Measurements from ENCODE around the gene UBIAD1. TPM values are rescaled to one million over a fixed set of nuclear protein-coding genes. Genes with fewer than 3 reads are reported as not detected.
"Not testable (repeated sequence)": the region's sequence is repeated elsewhere in the genome, so short reads cannot be mapped to it uniquely, and the experiment has no call there.

UBIAD1 gene
- total RNA-seq, 2 donors from 2014 or later = 8.5 to 13.7 TPM

DNA sequence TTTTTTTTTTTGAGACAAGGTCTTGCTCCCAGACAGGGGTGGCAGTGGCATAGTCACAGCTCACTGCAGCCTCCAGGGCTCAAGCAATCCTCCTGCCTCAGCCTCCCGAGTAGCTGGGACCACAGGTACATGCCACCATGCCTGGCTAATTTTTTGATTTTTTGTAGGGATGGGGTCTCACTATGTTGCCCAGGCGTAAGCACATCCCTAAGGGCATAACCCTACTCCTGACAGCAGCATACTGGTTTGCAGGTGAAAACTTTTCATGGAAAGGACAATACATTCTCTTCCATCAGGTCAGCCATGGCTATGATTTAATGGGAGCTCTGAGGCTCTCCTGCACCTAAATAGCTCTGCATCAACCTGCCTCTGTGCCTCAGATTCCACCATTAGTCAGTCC, 29.4 kb downstream of the UBIAD1 start:
- intact Hi-C loops (cut with DNase I) = no loop called here
- ATAC-seq (no peak), DNase-seq (no peak)

DNA sequence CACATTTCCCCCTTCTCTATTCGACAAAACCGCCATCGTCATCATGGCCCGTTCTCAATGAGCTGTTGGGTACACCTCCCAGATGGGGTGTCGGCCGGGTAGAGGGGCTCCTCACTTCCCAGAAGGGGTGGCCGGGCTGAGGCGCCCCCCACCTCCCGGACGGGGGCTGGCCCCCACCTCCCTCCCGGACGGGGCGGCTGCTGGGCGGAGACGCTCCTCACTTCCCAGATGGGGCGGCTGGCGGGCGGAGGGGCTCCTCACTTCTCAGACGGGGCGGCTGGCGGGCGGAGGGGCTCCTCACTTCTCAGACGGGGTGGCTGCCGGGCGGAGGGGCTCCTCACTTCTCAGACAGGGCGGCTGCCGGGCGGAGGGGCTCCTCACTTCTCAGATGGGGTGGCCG, 32.5 kb downstream of the UBIAD1 start:
- intact Hi-C loops (cut with DNase I); ATAC-seq; DNase-seq: not testable (repeated sequence)

DNA sequence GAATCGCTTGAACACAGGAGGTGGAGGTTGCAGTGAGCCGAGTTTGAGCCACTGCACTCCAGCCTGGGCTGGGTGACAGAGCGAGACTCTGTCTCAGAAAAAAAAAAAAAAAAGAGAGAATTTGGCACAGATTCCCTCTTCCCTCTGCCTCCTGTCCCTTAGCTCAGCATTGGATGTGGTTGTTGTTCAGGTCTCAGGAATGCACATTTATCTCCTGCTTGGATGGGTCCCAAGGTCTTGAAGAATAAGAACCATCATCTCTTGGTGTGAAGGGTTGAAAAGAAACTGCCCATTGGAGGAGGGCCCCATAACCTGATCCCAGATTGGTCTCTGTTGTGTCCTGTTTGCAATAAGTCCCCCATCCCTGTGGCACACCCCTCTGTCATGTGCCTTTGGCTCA, 34.9 kb downstream of the UBIAD1 start:
- DNase-seq (no peak), ATAC-seq (no peak)
- intact Hi-C loops (cut with DNase I) = no loop called here

DNA sequence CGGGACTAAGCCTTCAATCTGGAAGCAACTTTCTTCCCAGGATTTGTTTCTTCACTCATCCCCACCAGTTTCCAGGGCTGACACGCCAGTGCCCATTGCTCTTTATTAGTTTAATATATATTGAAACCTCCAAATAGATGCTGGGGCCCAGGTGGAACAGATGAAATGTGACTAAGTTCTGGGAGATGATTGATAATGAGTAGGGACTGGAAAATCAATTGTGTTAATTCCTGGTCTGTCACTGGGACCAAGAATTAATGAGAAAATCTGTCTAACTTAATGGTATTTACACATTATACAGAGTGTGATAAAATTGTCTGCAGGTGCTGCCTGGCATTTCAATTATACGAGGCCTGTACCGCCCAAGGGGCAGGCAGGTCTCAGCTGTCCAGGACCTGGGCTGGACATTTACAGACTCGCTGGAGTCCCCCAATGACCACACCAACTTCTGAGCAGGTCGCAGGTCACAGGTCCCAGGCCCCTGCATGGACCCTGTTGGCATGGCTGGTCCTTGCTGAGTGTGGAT, 35.8 kb downstream of the UBIAD1 start:
- DNase-seq (no peak), ATAC-seq (no peak)
- intact Hi-C loops (cut with DNase I) = no loop called here

DNA sequence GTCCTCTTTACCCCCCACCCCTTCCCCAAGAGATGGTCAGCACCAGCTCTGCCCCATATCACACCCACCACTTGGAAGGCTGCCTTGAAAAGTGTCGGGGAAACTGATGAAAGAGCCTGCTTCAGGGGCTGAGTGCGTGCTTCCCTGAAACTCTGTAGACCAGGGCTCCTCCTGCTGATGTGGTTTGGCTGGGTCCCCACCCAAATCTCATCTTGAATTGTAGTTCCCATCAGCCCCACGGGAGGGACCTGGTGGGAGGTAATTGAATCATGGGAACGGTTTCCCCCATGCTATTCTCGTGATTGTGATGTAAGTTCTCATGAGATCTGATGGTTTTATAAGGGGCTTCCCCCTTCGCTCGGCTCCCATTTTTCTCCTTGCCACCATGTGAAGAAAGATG, 36.4 kb downstream of the UBIAD1 start:
- no peak for DNase-seq
- intact Hi-C loops (cut with DNase I) = no loop called here
- ATAC-seq = no peak

DNA sequence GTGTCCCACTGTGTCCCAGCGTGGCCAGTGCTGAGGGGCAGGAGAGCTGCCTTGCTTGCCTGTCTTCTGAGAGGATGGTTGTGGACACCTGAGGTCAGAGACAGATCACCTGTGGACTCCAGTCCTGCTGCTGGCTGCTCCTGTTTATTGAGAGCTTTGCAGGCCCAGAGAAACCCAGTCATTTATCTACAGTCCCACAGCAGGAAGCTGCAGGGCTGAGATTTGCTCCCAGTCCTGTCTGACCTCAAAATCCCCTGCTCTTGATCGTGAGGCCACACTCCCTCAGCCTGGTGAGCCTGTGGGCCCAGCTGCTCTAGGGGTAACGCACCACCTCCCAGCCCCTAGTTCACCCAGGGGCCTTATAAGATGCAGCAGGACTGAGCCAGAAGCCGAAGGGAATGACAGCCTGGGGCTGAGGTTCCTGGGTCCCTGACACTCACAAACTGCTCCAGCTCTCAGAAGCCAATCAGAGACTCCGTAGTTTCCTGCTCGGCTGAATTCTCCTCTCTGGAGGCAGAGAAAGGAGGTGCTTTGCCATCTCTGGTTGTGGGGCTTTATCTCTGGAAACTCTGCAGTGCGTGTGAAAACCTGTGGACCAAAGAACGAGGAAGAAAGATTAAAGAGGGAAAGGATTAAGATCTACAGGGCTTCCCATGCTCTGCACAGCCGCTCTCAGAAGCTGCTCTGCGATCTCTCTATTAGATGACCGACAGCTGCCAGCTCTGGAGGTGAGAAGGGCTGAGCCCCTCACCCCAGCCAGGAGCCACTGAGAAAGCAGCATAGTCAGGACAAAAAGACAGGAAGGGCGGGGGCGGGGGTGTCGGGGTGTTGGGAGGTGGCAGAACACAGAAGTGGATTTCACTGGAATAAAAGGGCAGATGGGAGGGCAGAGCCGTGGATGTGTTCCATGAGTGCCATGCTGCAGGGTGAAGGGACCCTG, 39.1 kb downstream of the UBIAD1 start:
- ATAC-seq (no peak), DNase-seq (no peak)
- intact Hi-C loops (cut with DNase I) = no loop called here

DNA sequence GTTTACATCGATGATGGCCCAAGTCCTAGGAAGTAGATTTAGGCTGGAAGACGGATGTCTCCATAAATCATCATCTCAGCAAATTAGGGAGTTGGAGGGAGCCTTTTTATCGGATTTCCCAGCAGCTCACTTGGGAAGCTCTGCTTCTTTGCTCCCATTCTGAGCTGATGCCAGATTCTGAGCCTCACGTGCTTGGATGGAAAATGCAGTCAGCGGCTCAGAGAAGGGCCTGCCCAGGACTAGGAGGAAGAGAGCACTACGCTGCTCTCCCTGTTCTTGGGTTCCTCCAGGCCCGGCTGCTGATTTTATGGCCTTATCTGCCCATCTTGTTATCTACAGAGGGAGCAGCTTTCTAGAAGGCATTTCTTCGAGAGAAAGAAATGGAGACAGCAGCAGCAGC, 42.0 kb downstream of the UBIAD1 start:
- ATAC-seq = no peak
- intact Hi-C loops (cut with DNase I) = no loop called here
- DNase-seq = no peak

DNA sequence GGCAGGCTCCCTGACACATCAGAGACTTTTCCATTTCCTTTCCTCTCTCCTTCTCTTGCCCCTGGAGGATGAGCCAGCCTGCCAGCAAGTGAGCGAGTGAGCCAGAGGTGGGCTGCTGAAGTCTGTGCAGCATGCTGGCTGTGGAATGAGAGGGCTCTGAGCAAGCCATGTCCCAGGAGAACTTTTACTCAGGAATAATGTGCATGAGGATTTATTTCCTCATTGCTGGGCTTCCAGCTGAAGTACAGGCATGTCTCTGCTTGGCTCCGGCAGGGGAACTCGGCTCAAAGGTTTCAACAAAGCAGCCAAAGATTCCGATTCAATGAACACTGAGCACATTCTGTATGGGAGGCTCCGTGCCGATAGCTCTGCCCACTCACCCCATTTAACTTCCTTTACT, 43.7 kb downstream of the UBIAD1 start:
- ATAC-seq (no peak), DNase-seq (no peak)
- intact Hi-C loops (cut with DNase I) = no loop called here

DNA sequence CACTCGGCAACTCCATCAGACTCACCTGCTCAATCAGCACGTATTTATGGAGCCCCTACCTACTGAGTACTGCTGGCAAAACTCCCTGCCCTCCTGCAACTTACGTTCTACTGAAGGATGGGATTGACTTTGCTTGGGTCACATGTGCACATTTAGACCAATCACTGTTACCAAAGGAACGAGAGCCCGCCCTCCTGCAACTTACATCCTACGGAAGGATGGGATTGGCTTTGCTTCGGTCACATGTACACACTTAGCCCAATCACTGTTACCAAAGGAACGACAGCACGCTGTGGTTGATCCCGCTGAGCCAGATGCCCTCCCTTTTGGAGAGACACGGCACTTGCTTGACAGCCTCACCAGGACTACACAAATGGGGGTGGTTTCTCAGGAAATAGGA, 46.0 kb downstream of the UBIAD1 start:
- ATAC-seq = no peak
- no peak for DNase-seq
- intact Hi-C loops (cut with DNase I) = no loop called here

DNA sequence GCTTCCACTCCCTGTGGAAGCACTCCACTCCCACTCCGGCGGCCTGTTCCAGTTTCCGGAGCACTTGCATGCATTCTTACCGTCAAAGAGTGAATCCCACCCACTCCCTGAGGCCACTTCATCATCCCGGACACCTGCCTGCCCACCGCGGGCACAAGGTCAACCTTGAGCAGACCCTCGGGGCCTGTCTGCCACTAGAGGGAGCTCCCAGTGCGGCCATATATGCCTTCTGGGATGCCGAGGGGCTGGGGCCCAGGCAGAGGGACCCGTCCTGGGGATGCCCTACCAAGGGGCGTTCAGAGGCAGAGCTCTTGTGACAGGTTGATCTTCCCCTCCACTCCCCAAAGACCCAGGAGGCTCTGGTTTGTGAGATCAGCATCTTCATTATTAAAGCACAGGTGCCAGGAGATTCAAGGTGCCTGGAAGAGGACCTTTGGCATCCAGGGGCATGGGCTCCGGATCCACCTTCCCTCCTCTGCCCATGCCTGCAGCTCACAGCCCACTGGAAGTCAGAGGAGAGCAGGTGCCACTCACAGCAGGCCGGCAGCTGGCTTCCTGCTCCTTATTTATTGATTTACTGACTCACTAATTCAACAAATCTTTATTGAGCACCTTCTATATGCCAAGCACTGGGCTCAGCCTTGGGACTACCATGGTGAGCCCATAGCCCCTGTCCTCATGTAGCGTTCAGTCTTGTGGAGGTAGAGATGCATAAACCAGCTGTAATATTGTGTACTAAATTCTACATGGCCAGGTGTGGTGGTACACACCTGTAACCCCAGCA, 47.3 kb downstream of the UBIAD1 start:
- intact Hi-C loops (cut with DNase I) = no loop called here
- DNase-seq (no peak), ATAC-seq (no peak)

DNA sequence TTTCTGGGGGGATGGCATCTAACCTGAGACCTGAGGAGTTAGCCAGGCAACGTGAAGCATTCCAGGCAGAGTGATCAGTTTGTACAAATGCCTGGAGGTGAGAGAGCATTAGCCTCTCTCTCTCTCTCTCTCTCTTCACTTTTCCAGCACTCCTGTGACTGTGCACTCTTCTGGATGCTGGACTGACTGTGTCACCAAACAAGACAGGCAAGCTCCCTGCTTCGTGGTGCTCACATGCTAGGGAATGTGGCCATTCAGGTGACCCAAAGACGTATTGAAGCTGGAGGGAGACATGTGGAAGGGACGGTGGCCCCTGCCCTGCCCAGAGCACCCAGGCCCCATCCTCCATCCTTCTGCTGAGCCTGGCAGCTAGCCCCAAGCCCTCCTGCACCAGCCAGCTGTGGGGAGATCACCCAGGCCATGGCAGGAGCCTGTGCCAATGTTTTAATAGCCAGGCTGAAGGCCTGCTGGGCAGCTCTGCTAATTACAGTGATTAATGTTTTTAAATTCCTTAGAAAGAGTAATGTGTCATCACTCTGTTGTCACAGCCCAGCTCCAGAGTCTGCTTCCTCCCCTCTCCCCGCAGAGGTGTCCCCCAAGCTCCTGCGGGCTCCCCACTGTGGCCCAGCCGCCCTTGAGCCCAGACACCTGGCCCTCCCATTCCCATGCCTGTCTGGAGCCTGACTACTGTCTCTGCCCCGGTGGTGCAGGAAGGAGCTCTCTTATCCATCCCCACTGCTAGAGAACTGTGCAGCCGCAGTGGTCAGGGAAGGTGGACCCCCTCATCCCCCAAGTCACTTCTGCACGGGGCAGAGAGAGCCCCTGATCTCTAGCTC, 48.9 kb downstream of the UBIAD1 start:
- intact Hi-C loops (cut with DNase I) = no loop called here
- DNase-seq = no peak
- ATAC-seq = no peak

DNA sequence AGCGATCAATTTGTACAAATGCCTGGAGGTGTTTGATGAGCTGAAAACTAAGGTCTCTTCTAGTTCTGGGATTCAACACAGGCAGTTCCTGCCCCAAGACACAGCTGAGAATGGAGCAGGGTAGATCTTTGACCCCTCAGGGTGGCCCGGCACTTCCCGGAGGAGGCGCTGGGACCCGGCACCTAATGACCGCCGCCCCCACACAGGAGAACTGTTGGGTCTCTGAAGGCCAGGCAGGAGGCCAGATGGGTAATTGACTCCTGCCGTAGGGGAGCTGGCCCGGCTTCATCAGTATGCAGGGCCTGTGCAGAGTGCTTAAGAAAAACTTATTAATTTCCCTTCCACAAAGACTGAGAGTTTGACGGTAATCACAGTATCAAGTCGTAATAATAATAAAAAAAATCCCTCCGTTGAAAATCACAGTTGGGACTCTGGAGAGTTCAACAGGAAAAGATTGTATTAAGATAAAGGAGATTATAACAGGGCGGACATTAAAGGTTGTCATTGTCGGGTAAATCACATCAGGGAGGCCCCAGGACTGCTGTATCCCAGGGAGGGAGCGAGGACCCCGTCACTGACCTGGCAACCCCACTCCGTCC, 51.7 kb downstream of the UBIAD1 start:
- intact Hi-C loops (cut with DNase I) = no loop called here

DNA sequence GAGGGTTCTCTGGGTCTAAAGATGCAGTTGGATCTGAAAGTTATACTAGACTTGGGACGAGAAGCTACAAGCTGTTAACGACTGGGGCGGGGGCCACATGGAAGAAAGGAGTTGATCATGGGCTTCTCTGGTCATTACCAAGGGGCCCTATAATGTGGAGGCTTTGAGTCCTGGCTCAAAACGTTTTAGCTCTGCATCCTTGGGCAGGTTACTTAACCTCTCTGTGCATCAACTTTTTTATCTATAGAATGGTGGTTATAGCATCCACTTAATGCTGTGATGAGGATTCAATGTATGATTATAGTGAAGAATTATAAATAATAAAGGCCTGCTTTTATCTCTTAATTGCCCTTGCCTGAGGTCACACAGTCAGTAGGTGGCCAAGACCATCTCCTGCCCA, 53.1 kb downstream of the UBIAD1 start:
- DNase-seq (no peak), ATAC-seq (no peak)
- intact Hi-C loops (cut with DNase I) = no loop called here

More for the DNA sequence above, 51.7 kb downstream of the UBIAD1 start:
- DNase-seq (no peak), ATAC-seq (no peak)

DNA sequence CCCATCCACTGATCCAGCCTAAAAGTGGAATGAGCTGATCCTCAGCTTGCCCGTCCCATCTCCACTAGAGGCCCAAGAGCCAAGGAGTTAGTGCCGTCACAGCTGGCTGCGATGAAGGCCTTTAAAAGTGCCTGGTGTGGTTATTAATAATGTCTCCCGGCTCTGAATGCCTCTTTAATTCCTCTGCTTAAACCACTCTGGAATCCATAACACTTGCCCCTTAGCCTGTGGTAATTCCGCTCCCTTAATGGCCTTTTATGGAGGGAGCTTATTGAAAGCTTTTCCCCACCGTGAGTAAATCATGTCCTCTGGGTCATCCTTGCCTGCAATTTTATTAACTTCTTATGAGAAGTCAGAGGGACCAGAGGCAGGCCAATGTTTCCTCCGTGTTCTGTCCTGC, 55.4 kb downstream of the UBIAD1 start:
- no peak for DNase-seq
- ATAC-seq = no peak
- intact Hi-C loops (cut with DNase I) = no loop called here

DNA sequence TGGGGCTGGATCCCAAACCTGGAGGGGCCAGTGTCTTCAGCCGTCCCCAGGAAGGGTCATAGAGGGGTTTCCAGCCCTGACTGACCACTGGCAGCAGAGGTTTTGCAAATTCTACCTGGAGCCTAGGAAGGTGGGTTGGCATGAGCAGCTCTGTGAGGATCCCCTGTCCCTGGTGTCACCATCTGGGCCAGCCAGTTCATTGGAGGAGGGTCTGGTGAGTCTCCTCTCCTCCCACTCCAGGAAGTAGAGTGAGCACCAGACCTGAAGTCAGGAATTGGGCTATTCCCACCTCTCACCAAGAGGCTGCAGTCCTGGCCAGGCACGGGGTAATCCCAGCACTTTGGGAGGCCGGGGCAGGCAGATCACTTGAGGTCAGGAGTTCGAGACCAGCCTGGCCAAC, 57.4 kb downstream of the UBIAD1 start:
- intact Hi-C loops (cut with DNase I) = loop anchor here in 1 of 2 donors (10.0 kb wide), 1 partner anchor 314 kb away; no protein-coding TSS in a partner anchor
- no peak for DNase-seq
- ATAC-seq = no peak

DNA sequence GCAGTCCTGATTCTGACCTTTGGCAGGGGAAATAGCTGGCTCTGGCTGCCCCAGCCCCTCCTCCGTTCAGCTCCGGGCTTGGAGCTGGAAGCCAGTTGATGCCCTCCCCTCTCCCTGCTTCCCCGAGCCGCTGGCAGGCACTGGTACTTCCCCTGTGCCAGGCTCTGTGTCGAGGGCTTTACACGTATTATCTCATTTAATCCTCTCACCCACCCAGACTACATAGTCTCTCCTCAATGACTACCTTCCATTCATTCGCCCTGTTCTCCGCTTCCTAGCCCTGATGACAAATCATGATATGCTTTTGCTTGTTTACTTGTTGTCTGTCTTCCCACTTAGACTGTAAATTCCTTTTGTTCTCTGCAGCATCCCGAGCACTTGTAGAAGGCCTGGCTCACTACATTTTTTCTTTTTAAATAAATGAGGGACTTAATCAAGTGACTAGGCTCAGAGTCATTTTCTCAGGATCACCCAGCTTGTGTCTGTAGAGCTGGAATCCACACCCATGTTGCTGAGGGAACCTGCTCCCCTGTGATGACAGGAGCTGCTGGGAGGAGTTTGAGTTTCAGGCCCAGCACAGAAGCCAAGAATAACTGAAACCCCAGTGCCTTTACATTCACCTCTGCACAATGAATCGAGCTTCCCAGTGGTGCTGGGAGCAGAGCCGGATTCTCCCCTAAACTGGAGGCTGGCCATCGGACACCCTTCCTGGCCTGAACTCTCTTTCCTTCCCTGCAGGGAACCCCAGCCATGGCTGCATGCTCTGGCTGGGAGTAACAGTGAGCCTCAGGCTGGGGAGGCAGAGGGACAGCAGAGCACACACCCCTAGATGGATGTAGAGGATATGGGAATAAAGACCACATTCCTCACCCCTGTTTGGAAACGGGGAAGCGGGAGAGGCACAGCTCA, 58.3 kb downstream of the UBIAD1 start:
- ATAC-seq (no peak), DNase-seq (no peak)
- intact Hi-C loops (cut with DNase I) = loop anchor here in 1 of 2 donors (10.0 kb wide), 1 partner anchor 314 kb away; no protein-coding TSS in a partner anchor

DNA sequence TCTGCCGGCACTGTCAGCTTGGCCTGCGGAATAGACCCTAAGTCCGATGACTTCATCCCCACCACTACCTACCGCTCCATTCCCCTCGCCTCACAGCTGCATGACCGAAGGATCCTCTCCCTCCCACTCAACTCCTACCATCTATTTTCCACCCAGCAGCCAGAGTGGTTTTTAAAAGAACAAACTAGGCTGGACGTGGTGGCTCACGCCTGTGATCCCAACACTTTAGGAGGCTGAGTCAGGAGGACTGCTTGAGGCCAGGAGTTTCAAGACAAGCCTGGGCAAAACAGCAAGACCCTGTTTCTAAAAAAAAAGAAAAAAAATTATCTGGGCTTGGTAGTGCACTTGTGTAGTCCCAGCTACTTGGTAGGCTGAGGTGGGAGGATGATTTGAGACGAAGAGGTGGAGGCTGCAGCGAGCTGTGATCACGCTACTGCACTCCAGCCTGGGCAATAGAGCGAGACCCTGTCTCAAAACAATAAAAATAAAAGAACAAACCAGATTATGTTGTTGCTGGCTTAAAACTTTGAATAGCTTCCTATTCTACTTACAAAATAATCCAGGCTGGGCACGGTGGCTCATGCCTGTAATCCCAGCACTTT, 59.0 kb downstream of the UBIAD1 start:
- ATAC-seq = no peak
- intact Hi-C loops (cut with DNase I) = loop anchor here in 1 of 2 donors (10.0 kb wide), 1 partner anchor 313 kb away; no protein-coding TSS in a partner anchor
- no peak for DNase-seq

Data from left cardiac atrium (tissue), 4 donors.